Measurements from ENCODE around the gene RRAGB.
"Not testable (repeated sequence)": the region's sequence is repeated elsewhere in the genome, so short reads cannot be mapped to it uniquely, and the experiment has no call there.

Gene RRAGB

DNA sequence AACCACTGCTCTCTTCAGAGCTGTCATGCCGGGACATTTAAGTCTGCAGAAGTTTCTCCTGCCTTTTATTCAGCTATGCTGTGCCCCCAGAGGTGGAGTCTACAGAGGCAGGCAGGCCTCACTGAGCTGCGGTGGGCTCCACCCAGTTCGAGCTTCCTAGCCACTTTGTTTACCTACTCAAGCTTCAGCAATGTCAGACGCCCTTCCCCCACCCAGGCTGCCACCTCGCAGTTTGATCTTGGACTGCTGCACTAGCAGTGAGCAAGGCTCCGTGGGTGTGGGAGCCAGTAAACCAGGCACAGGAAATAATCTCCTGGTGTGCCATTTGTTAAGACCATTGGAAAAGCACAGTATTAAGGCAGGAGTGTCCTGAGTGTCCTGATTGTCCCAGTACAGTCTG, 56.9 kb downstream of the RRAGB start:
- DNase-seq = not testable (repeated sequence)

DNA sequence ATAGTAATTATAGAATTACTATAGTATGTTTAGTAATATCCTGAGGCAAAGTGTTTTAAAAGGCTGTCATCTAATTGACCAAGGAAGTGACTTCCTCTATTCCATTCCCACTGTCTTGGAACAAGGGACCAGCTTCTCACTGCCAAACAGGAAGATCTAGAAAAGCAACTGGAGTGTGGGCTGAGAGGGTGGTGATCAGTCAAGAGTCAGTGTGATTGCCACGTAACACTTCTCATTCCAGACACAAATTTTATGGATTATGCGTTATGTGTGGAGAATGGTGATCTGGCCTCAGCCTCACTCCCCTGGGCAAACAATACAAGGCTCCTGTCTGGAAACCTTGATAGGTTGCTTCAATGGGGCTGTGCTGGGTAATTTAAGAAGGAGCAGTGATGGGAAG, 60.0 kb downstream of the RRAGB start:
- no peak for DNase-seq

DNA sequence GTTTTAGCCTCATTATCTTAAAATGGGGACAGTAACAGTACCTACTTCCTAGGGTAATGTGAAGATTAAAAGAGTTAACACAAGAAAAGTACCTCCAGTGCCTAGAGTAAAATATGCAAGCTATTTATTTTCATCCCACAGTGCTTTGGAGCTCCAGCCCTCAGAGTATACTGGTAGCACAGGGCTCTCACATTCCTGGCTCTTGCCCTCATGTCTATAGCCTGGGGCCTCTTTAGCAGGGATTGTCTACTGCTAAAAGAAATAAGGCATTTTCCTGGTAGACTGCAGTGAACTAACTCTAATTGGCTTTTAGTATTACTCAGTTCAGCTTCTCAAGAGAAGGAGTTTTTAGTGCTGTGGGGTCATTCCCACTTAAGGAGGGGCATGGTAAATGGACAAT, 60.8 kb downstream of the RRAGB start:
- no peak for DNase-seq

DNA sequence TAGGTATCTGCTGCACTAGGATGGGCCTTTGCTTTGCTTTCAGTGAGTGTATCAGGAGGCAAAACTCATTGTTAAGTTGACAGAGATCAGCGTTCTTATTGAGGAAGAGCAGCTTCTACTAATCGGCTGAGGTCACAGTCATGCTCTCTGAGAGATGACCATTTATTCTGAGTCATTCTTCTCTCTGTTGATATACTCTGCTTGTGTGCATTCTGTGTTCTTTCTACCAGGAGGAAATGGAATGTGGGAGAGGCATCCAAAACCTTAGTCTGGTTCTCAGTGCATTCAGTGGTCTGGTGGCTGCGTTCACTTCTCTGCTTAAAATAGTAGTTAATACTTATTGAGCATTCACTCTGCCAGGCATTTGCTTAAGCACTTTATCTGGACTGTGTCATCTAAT, 66.2 kb downstream of the RRAGB start:
- no peak for DNase-seq

DNA sequence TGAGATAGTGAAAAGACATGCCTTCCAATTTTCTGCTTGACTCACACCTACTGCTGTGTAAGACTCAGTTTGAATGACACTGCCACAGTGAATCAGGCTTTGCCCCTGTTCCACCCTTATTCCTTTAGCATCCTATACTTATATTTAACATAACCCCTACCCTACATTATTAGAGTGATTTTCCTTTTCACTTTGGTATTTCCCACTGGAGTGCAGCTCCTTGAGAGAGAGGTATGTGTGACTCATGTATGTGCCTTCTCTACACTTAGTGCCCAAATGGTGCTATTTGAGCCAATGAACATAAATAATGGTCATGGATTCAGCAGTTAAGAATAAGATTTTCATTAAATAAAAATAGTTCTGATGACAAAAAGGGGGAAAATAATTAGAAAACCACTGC, 69.5 kb downstream of the RRAGB start:
- DNase-seq = no peak

DNA sequence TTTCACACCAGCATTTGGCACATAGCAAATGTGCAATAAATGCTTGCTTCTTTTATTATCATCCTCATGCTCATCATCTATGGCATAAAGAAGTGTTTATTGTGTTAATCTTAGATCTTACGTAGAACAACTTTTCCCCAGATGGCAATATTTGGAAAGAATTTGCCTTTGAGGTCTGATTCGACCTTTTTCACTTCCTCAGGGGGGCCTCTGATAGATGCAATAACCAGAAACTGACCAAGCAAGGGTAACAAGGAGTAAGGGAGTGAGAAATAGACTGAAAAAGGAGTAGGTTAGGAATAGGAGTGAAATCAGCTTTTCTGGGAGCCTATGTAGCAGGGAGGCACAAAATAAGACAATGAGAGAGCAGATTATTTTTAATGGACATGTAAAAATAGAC, 70.2 kb downstream of the RRAGB start:
- DNase-seq = no peak

DNA sequence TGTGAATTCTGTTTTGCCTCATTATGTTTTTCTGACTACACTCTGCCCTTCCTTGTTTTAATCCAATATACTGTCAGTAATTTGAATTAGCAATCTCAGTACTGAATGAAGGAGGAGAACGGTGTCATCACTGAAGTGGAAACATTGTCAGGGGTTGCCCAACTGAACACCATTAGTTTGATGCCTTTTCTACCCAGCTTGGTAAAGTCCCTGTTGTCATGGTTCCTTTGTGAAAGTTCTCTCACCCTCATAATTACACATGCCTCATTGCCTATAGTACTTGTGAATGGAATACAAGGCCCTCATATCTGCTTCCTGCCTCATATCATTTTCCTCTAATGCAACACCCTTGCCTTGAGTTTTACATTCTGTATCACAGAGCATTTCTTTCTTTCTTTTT, 76.9 kb downstream of the RRAGB start:
- no peak for DNase-seq

DNA sequence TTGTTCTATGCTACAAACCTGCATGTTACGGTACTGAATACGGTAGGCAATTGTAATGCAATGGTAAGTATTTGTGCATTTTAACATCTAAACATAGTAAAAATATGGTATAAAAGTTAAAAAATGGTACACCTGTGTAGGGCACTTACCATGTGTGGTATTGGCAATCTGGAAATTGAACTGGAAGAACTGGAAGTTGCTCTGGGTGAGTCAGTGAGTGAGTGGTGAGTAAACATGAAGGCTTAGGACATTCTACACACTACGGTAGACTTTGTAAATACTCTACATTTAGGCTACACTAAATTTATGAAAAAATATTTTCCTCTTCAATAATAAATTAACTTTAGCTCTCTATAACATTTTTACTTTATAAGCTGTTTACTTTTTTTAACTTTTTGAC, 78.9 kb downstream of the RRAGB start:
- DNase-seq = no peak

DNA sequence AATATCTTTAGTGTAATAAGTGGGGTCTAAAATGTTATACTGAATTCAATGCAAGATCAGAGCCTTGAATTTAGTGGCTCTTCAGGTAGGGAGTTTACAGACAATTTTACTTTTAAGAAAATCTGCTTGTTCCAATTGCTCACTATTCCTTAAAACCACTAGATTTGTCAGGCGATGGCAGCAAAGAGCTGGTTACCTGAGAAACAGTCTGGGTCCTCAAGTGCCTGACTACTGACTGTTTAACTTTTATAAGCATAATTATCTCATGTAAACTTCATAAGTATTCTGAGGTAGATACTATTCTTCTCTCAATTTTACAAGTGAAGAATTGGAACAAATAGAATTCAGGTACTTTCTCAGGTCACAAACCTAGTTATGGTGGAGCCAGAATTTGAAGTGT, 84.3 kb downstream of the RRAGB start:
- DNase-seq = no peak
